WTC11 (cell line): ENCODE measurements around the gene CGNL1. TPM values are rescaled to one million over a fixed set of nuclear protein-coding genes. Genes with fewer than 3 reads are reported as not detected.
A peak's percentile ranks its signal among the peaks of the same experiment; 100 is the strongest.

Experiments
- ATAC-seq: fragments of 200-7000 bp; cut with Tn5 transposase; 2 replicates; pipeline ENCODE4 v1.10.0; 2021; ENCODE audit warnings: mild to moderate bottlenecking, moderate library complexity
- CTCF ChIA-PET: fragments of 300-600 bp; sonication (Branson Sonifier 250); formaldehyde crosslinking; loops from one replicate; lab custom pipeline; 2021; ENCODE audit warnings: antibody characterized with exemption; lab: Charles Lee
- POLR2A ChIA-PET: fragments of 350-600 bp; sonication (Branson Sonifier 250); formaldehyde crosslinking; loops from one replicate; lab custom pipeline; 2021; ENCODE audit warnings: antibody characterized with exemption; lab: Charles Lee
- DNase-seq: peaks from one replicate; pipeline ENCODE4 v3.0.0; 2021; ENCODE audit warnings: low spot score
- H3K27ac Mint-ChIP-seq: 2 replicates; pipeline ENCODE4 v1.8.0; 2021; ENCODE audit warnings: mixed read lengths
- H3K27me3 Mint-ChIP-seq: 2 replicates; pipeline ENCODE4 v1.8.0; 2021; ENCODE audit warnings: low read depth, mild to moderate bottlenecking, moderate library complexity, mixed read lengths
- H3K36me3 Mint-ChIP-seq: 2 replicates; pipeline ENCODE4 v1.8.0; 2021; ENCODE audit warnings: mixed read lengths
- H3K4me1 Mint-ChIP-seq: 2 replicates; pipeline ENCODE4 v1.8.0; 2022; ENCODE audit warnings: mixed read lengths
- H3K4me3 Mint-ChIP-seq: 2 replicates; pipeline ENCODE4 v1.8.0; 2021; ENCODE audit warnings: mild to moderate bottlenecking, moderate library complexity, mixed read lengths
- H3K9me3 Mint-ChIP-seq: 2 replicates; pipeline ENCODE4 v1.8.0; 2021; ENCODE audit warnings: mixed read lengths
- ATF1 ChIP-seq: sonication (generic); formaldehyde crosslinking; IDR thresholded peaks from 2 replicates; pipeline ENCODE4 v1.8.1; 2023; ENCODE audit warnings: mild to moderate bottlenecking, moderate library complexity, missing genetic modification reagents
- CREB1 ChIP-seq: sonication (generic); formaldehyde crosslinking; IDR thresholded peaks from 2 replicates; pipeline ENCODE4 v1.8.0; 2023; ENCODE audit warnings: mild to moderate bottlenecking, missing genetic modification reagents
- CREM ChIP-seq: sonication (generic); formaldehyde crosslinking; IDR thresholded peaks from 2 replicates; pipeline ENCODE4 v1.8.1; 2022; ENCODE audit warnings: mild to moderate bottlenecking, missing genetic modification reagents, moderate library complexity
- MYBL2 ChIP-seq: sonication (generic); formaldehyde crosslinking; IDR thresholded peaks from 2 replicates; pipeline ENCODE4 v1.8.1; 2023; ENCODE audit warnings: mild to moderate bottlenecking, moderate library complexity, missing genetic modification reagents
- NFATC4 ChIP-seq: fragments of 250-450 bp; sonication (Bioruptor Pico); IDR thresholded peaks from 2 replicates; pipeline ENCODE4 v1.9.0; 2021; ENCODE audit warnings: mild to moderate bottlenecking
- NFYB ChIP-seq: sonication (generic); formaldehyde crosslinking; conservative IDR thresholded peaks from 2 replicates; pipeline ENCODE4 v1.8.0; 2022; ENCODE audit warnings: low read depth, missing genetic modification reagents
- OVOL2 ChIP-seq: fragments of 250-450 bp; sonication (Bioruptor Pico); IDR thresholded peaks from 2 replicates; pipeline ENCODE4 v1.9.0; 2021; ENCODE audit warnings: mild to moderate bottlenecking, borderline replicate concordance
- TEAD1 ChIP-seq: sonication (generic); formaldehyde crosslinking; IDR thresholded peaks from 2 replicates; pipeline ENCODE4 v1.8.0; 2022; ENCODE audit warnings: mild to moderate bottlenecking, missing genetic modification reagents
- TEAD4 ChIP-seq: sonication (generic); formaldehyde crosslinking; IDR thresholded peaks from 2 replicates; pipeline ENCODE4 v1.8.0; 2022; ENCODE audit warnings: mild to moderate bottlenecking, missing genetic modification reagents
- ZBTB21 ChIP-seq: sonication (generic); formaldehyde crosslinking; IDR thresholded peaks from 2 replicates; pipeline ENCODE4 v1.8.1; 2023; ENCODE audit warnings: mild to moderate bottlenecking, missing genetic modification reagents, borderline replicate concordance
- ZNF219 ChIP-seq: sonication (generic); formaldehyde crosslinking; IDR thresholded peaks from 2 replicates; pipeline ENCODE4 v1.8.0; 2023; ENCODE audit warnings: missing genetic modification reagents, mild to moderate bottlenecking, borderline replicate concordance
- ZNF232 ChIP-seq: sonication (generic); formaldehyde crosslinking; IDR thresholded peaks from 2 replicates; pipeline ENCODE4 v1.8.0; 2022; ENCODE audit warnings: mild to moderate bottlenecking, missing genetic modification reagents
- ZNF263 ChIP-seq: sonication (generic); formaldehyde crosslinking; IDR thresholded peaks from 2 replicates; pipeline ENCODE4 v1.8.1; 2022; ENCODE audit warnings: low read depth, mild to moderate bottlenecking, moderate library complexity, missing genetic modification reagents
- ZNF671 ChIP-seq: fragments of 250-450 bp; sonication (Bioruptor Pico); IDR thresholded peaks from 2 replicates; pipeline ENCODE4 v1.8.0; 2021; ENCODE audit warnings: mild to moderate bottlenecking
- total RNA-seq: library from RNA; stranded (reverse); gene quantifications from 3 replicates; pipeline ENCODE4 v1.2.3, GENCODE V29; 2021
- TF ChIP-seq, protein P1 (sequence below): sonication (generic); formaldehyde crosslinking; IDR thresholded peaks from 2 replicates; pipeline ENCODE4 v1.8.1; 2023; ENCODE audit warnings: mild to moderate bottlenecking, moderate library complexity, missing genetic modification reagents
- TF ChIP-seq, protein P2 (sequence below): sonication (generic); formaldehyde crosslinking; IDR thresholded peaks from 2 replicates; pipeline ENCODE4 v1.8.0; 2022; ENCODE audit warnings: mild to moderate bottlenecking, missing genetic modification reagents
- TF ChIP-seq, protein P3 (sequence below): sonication (generic); formaldehyde crosslinking; IDR thresholded peaks from 2 replicates; pipeline ENCODE4 v1.8.1; 2022; ENCODE audit warnings: missing genetic modification reagents, borderline replicate concordance
- TF ChIP-seq, protein P4 (sequence below): sonication (generic); formaldehyde crosslinking; IDR thresholded peaks from 2 replicates; pipeline ENCODE4 v1.8.0; 2023; ENCODE audit warnings: missing genetic modification reagents
- TF ChIP-seq, protein P5 (sequence below): fragments of 250-450 bp; sonication (Bioruptor Pico); IDR thresholded peaks from 2 replicates; pipeline ENCODE4 v1.9.0; 2021; ENCODE audit warnings: mild to moderate bottlenecking
- TF ChIP-seq, protein P6 (sequence below): sonication (generic); formaldehyde crosslinking; IDR thresholded peaks from 2 replicates; pipeline ENCODE4 v1.8.0; 2022; ENCODE audit warnings: mild to moderate bottlenecking, missing genetic modification reagents
- TF ChIP-seq, protein P7 (sequence below): fragments of 200-600 bp; IDR thresholded peaks from 2 replicates; pipeline ENCODE4 v1.8.0; 2022; ENCODE audit warnings: antibody characterized with exemption

Gene CGNL1
- total RNA-seq, 1 experiment from 2014 or later = 57.3 TPM

DNA sequence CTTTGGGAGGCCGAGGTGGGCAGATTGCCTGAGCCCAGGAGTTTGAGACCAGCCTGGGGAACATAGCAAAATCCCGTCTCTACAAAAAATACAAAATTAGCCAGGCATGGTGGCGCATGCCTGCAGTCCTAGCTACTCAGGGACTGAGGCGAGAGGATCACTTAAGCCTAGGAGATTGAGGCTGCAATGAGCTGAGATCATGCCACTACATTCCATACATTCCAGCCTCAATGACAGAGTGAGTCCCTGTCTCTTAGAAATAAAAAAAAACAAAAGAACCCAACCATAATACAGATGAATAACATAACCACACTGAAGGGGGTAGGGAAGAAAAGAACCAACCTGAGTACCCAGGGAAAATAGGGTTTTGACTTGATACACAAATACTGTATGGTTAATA is 19.7 kb upstream of the CGNL1 start:
- TF ChIP-seq ZBTB21 (CRISPR knock-in tag) = no peak
- peak; percentile 83; the same call in 1 of the 2 replicates for TF ChIP-seq TEAD4
- TF ChIP-seq TEAD1 (CRISPR knock-in tag) = peak; percentile 96; the same call in 1 of the 2 replicates
- TF ChIP-seq, all 79 proteins: peak for 2
- CTCF ChIA-PET = interaction anchor here (1.1 to 4.2 kb wide), 8 partner anchors 8 to 197 kb away, joined by 3 to 26 read pairs (median 6); no protein-coding TSS in a partner anchor
- no peaks in the 10 kb centered on the region for H3K36me3 Mint-ChIP-seq
- POLR2A ChIA-PET = interaction anchor here (0.6 to 1.1 kb wide), 3 partner anchors 9 to 26 kb away, joined by 3 to 4 read pairs (median 3); no protein-coding TSS in a partner anchor
- ATAC-seq (peak; percentile 92), DNase-seq (no peak)
- H3K27ac Mint-ChIP-seq = peak overlapping the region; percentile 6; the same call in 1 of the 2 replicates
- H3K27me3 Mint-ChIP-seq = peaks cover 5% of the 10 kb centered on the region
- H3K4me1 Mint-ChIP-seq = peaks cover 52% of the 10 kb centered on the region
- no peak overlapping the region for H3K4me3 Mint-ChIP-seq
- H3K9me3 Mint-ChIP-seq = no peaks in the 10 kb centered on the region

DNA sequence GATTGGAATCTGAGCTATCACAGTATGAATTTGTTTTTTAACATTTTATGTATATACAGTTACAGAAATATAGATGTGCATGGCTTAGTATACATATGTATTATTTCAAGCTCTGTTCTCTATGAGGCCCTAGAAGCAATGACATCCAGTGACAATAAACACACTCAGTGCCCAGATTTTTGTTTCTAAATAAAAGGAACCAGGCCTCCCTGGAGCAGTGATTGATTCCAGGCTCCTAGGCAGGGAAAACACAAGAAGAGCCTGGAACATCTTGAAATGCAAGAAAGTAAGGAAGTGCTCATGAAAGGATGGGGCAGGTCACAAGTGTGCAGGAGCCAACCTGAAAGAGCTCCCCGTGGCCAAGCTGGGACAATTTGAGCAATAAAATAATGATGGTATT is 18.5 kb upstream of the CGNL1 start:
- Mint-ChIP-seq H3K36me3 (no peaks in the 10 kb centered on the region), H3K9me3 (no peaks in the 10 kb centered on the region), H3K4me3 (no peak overlapping the region), H3K4me1 (peaks cover 51% of the 10 kb centered on the region), H3K27ac (no peak overlapping the region), H3K27me3 (peaks cover 2% of the 10 kb centered on the region)
- CTCF ChIA-PET = interaction anchor here (0.7 to 4.2 kb wide), 3 partner anchors 11 to 170 kb away, joined by 3 to 26 read pairs (median 15); no protein-coding TSS in a partner anchor
- DNase-seq (no peak), ATAC-seq (no peak)
- POLR2A ChIA-PET = no interaction called here
- no peak for TF ChIP-seq CREM (CRISPR knock-in tag)
- TF ChIP-seq, protein P1, sequence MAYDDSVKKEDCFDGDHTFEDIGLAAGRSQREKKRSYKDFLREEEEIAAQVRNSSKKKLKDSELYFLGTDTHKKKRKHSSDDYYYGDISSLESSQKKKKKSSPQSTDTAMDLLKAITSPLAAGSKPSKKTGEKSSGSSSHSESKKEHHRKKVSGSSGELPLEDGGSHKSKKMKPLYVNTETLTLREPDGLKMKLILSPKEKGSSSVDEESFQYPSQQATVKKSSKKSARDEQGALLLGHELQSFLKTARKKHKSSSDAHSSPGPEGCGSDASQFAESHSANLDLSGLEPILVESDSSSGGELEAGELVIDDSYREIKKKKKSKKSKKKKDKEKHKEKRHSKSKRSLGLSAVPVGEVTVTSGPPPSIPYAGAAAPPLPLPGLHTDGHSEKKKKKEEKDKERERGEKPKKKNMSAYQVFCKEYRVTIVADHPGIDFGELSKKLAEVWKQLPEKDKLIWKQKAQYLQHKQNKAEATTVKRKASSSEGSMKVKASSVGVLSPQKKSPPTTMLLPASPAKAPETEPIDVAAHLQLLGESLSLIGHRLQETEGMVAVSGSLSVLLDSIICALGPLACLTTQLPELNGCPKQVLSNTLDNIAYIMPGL (CRISPR knock-in tag) = no peak
- TF ChIP-seq, protein P2, sequence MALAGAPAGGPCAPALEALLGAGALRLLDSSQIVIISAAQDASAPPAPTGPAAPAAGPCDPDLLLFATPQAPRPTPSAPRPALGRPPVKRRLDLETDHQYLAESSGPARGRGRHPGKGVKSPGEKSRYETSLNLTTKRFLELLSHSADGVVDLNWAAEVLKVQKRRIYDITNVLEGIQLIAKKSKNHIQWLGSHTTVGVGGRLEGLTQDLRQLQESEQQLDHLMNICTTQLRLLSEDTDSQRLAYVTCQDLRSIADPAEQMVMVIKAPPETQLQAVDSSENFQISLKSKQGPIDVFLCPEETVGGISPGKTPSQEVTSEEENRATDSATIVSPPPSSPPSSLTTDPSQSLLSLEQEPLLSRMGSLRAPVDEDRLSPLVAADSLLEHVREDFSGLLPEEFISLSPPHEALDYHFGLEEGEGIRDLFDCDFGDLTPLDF (CRISPR knock-in tag) = no peak
- no peak for TF ChIP-seq ZNF219 (CRISPR knock-in tag)
- no peak for TF ChIP-seq OVOL2 (CRISPR knock-in tag)
- no peak for TF ChIP-seq ZNF263
- TF ChIP-seq, protein P3, sequence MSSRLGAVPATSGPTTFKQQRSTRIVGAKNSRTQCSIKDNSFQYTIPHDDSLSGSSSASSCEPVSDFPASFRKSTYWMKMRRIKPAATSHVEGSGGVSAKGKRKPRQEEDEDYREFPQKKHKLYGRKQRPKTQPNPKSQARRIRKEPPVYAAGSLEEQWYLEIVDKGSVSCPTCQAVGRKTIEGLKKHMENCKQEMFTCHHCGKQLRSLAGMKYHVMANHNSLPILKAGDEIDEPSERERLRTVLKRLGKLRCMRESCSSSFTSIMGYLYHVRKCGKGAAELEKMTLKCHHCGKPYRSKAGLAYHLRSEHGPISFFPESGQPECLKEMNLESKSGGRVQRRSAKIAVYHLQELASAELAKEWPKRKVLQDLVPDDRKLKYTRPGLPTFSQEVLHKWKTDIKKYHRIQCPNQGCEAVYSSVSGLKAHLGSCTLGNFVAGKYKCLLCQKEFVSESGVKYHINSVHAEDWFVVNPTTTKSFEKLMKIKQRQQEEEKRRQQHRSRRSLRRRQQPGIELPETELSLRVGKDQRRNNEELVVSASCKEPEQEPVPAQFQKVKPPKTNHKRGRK (CRISPR knock-in tag) = no peak
- TF ChIP-seq ZNF671 = no peak
- TF ChIP-seq CREB1 (CRISPR knock-in tag) = no peak
- TF ChIP-seq, all 79 proteins: peak for 0

DNA sequence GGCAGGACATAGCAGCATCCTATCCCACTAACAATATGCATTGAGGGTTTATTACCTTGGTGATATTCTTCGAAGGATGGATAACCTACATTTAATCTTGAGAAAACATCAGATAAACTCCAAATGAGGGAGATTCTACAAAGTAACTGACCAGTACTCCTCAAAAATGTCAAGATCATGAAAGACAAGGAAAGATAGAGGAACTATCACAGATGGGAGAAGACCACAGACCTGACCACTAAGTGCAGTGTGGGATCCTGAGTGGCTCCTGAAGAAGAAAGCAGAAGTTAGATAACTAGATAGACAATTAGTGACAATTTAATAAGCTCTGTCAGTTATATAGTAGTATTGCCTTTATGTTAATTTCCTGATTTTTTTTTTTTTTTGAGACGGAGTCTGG is 17.7 kb upstream of the CGNL1 start:
- DNase-seq (no peak), ATAC-seq (no peak)
- H3K27me3 Mint-ChIP-seq = no peaks in the 10 kb centered on the region; the same call in none of the 2 replicates
- H3K9me3 Mint-ChIP-seq = no peaks in the 10 kb centered on the region
- H3K27ac Mint-ChIP-seq = no peak overlapping the region
- ChIA-PET POLR2A (no interaction called here), CTCF (no interaction called here)
- H3K4me3 Mint-ChIP-seq = no peak overlapping the region
- peaks cover 48% of the 10 kb centered on the region for H3K4me1 Mint-ChIP-seq
- H3K36me3 Mint-ChIP-seq = no peaks in the 10 kb centered on the region
- TF ChIP-seq ZNF263 (no peak), NFYB (CRISPR knock-in tag) (no peak), ZNF232 (CRISPR knock-in tag) (no peak), ATF1 (CRISPR knock-in tag) (no peak), NFATC4 (CRISPR knock-in tag) (no peak), MYBL2 (no peak)
- TF ChIP-seq, protein P4, sequence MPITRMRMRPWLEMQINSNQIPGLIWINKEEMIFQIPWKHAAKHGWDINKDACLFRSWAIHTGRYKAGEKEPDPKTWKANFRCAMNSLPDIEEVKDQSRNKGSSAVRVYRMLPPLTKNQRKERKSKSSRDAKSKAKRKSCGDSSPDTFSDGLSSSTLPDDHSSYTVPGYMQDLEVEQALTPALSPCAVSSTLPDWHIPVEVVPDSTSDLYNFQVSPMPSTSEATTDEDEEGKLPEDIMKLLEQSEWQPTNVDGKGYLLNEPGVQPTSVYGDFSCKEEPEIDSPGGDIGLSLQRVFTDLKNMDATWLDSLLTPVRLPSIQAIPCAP (CRISPR knock-in tag) = no peak
- TF ChIP-seq, protein P5, sequence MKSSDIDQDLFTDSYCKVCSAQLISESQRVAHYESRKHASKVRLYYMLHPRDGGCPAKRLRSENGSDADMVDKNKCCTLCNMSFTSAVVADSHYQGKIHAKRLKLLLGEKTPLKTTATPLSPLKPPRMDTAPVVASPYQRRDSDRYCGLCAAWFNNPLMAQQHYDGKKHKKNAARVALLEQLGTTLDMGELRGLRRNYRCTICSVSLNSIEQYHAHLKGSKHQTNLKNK (CRISPR knock-in tag) = no peak
- TF ChIP-seq, protein P6, sequence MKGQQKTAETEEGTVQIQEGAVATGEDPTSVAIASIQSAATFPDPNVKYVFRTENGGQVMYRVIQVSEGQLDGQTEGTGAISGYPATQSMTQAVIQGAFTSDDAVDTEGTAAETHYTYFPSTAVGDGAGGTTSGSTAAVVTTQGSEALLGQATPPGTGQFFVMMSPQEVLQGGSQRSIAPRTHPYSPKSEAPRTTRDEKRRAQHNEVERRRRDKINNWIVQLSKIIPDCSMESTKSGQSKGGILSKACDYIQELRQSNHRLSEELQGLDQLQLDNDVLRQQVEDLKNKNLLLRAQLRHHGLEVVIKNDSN (CRISPR knock-in tag) = no peak
- TF ChIP-seq, protein P7, sequence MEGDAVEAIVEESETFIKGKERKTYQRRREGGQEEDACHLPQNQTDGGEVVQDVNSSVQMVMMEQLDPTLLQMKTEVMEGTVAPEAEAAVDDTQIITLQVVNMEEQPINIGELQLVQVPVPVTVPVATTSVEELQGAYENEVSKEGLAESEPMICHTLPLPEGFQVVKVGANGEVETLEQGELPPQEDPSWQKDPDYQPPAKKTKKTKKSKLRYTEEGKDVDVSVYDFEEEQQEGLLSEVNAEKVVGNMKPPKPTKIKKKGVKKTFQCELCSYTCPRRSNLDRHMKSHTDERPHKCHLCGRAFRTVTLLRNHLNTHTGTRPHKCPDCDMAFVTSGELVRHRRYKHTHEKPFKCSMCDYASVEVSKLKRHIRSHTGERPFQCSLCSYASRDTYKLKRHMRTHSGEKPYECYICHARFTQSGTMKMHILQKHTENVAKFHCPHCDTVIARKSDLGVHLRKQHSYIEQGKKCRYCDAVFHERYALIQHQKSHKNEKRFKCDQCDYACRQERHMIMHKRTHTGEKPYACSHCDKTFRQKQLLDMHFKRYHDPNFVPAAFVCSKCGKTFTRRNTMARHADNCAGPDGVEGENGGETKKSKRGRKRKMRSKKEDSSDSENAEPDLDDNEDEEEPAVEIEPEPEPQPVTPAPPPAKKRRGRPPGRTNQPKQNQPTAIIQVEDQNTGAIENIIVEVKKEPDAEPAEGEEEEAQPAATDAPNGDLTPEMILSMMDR = no peak
